HuH-7 (cell line): ENCODE results near the gene MBNL2.

Experiments
- DNase-seq: peaks from one replicate; pipeline ENCODE4 v3.0.0; 2011; ENCODE audit warnings: low spot score

The MBNL2 gene

DNA sequence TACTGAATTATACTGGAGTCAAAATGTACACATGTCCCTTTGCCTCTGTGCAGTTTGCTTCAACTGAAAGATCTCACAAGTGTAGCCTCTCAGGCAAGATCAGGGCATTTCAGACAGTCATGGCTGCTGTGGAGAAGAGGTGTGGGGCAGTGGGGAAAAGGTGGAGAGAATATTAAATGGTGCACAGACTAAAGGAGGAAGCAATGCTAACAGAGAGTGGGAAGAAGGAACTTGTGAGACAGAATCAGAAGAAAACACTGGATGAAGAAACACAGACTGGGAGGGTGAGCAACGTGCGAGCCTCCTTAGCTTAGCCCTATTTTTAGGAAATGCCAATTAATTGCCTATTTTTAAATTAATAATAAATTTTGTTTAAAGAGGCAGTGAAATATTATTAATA, 162.2 kb downstream of the MBNL2 start:
- no peak for DNase-seq

DNA sequence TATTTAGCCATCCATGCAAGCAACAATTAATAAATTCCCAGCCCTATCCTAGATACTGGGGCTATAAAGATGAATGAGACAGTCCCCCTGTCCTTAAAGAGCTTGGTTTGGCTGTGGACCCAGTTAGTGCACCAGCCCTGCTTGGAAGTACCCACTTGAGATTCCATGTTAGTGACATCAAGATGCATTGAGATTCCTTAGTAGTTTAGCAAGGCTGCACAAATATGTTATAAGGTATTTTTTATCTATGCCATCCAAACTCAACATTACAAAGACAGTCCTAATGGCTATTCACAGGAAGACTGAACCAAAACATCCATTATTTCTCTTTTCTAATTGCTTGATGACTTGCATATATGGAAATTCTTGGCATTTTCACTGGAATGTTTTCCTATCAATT, 163.0 kb downstream of the MBNL2 start:
- DNase-seq: no peak

DNA sequence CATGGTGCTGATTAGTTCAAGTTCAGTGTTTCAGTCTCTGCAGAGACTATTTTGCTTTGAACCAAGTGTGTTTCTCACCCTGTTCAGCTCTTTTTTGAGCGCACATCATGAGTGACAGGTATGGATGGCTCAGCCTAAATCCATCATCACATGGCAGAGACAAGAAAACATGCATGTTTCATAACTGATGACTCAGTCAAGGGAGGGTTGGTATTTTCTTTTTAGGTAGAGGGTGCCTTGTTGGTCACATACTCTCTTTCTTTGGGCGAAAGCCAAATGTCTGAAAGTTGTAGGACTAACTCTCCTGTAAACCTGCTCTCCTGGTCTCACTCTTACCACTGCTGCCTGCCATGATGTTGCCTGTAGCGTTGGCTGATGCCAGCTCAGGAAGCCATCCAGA, 163.7 kb downstream of the MBNL2 start:
- DNase-seq: no peak

DNA sequence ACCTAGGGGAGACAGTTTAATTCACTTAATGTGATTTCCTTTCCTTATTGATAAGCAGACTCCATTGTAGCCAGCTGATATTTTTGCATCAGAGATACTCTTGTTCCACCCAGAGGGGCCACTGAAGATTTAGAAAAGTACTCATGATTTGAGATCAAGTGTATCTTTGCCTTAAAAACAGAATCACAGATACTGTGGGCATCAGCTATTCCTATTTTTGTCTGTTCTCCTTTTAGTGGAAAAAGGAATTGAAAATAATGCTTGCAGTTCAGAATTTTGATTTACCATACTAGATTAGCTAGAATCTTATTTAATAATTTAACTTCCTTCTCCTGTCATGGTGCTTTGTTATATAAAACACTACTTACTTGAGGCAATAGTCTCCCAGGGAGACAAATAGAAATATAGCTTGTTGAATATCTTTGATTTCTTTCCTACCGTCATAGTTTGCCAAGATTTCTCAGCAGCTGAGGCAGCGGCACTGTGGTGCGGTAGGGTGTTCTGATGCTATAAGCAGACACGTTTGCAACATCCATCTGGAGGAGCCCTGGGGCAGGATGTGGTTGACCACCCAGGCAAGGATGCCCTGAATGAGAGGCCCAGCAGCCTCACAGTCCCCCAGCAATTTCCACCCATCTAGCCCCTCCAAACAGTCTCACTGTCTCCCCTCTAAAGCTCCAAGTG, 164.8 kb downstream of the MBNL2 start:
- no peak for DNase-seq

DNA sequence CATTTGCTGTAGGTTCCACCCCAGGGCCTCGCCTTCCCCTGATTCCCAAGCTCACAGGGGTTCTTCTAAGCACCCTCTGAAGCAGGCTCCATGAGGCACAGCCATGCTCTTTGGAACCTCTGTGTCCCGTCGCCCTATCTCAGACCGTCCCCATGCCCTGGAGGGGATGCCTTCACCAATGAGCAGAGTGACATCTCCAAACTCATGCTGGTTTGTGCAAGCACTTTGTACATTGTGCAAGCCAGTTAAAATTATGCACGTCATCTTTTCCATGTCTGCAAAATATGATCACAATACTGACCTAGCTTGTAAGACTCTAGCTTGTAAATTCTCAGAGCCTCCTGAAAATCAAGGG, 165.3 kb downstream of the MBNL2 start:
- DNase-seq: no peak

DNA sequence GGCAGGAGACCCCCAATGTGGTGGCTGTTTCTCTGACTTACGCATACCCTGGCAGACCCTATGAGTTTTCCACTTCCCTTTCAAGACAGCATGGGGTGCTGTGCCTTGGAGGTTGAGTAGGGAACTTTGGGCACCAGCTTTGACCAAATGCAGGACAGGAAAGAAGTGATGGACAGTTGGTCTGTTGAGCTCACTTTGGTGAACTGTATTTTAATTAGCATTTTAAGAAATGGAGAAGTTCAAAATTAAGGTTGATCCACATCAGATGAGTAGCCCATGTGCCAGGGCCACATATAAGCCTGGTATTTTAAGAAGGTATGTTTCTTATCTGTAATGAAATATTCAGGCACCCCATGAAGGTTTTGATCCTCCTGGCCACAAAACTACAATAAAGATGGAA, 165.8 kb downstream of the MBNL2 start:
- DNase-seq: no peak

DNA sequence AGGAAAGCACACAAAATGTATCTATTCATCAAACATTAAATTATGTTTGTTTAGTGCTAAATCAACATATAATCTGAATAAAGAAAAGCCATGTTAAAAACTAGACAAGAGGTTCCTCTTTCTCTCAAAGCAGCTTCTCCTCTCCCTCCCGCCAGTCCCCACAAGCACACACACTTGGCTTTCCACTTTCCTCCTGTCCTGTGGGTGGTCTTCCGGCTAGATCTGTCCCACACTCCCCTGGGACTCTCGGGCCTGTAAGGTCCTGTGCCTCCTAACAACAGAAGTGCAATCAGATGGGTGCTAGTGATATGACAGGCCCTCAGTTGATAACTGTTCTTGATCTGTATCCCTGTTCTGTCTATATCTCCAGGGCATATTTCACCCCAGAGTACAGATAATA, 166.2 kb downstream of the MBNL2 start:
- DNase-seq: no peak

DNA sequence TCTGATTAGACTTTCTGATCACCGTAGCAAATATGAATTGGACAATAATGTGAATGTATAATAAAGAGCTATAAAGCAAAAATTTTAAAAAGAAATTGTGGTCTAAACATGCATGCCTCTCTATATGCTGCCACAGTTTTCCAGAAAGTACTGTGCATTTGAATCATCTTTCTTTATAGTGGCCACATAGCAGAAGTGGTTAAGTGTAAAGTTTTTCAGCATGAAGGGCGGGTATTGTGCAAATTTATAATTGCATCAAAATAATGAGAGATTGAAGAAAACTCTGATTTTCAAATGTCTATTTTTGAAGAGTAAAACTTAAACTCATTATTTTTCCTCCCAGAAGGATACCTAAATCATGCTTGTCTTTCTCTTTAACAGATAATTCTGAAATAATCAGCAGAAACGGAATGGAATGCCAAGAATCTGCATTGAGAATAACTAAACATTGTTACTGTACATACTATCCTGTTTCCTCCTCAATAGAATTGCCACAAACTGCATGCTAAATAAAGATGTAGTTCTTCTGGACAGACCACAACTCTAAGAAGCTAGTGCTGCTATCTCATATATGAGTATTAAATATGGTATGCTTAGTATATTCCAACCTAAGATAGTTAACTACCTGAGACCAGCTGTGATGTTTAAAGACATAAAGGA, 168.9 kb downstream of the MBNL2 start:
- DNase-seq: no peak

DNA sequence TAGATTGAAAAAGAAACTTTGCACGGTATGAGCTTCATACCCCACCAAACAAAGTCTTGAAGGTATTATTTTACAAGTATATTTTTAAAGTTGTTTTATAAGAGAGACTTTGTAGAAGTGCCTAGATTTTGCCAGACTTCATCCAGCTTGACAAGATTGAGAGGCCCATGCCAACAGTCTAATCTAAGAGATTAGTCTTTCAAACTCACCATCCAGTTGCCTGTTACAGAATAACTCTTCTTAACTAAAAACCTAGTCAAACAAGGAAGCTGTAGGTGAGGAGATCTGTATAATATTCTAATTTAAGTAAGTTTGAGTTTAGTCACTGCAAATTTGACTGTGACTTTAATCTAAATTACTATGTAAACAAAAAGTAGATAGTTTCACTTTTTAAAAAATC, 169.9 kb downstream of the MBNL2 start:
- no peak for DNase-seq

DNA sequence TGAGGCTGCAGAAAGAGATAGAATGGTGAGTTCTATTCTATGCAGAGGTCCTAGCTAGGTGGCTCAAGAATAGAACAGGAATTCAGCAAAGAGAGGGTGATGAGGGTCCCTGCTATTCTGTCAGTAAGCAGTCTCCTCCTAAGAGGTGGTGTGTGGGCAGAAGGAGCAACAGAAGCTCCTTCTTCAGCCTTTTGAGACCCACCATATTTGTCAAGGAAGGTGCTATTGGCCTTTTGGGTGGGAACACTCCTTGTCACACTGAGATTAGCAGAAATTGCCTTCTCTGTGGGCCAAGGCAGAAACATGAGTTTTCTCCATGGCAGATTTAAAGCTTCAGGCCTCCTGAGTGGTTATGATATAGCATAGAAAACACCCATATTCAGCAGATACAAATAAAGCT, 172.4 kb downstream of the MBNL2 start:
- DNase-seq: no peak

DNA sequence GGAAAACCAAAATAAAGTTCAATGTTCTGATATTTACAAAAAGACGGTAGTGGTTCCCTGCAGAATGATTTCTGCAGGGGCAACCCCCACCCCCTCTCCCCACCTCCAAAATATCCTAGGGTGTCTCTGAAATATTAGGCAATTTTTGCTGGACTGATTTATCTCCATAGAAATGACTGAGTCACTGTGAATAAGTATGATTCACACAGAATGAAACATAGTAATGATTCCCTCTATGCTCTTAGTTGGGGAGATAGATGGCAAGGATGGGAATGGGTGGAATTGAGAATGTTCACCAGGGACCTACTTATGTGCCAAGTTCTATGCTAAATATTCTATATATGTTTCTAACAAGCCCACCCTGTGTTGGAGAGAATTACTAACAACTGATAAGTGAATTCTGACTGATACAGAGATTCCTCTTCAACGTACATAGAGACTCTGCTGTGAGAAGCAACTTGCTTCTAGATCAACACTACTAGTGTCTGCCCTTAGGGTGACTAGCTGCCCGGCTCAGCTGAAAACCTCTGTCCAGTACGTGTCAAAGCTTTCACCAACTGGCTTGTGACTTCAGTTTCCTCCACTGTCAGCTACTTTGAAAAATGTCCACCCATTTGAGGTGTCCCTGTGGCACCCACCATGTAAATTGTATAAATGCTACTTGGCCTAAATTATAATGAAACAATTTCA, 173.5 kb downstream of the MBNL2 start:
- no peak for DNase-seq

DNA sequence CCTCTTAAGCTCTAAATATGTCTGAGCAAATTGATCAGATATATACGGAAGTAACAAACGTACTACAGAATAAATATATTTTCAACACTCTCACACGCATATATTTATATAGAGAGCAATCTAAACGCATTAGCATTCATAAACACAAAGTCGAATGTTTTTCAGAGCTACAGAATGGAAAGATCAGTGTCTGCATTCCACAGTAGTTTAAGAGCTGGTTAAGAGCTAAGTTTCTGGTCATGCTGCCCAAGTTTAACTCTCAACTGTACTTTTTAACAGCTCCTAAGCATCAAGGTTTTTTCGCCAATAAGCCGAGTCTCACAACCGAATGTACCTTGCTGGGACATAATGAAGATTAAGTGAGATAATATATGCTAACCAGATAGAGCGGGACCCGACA, 175.1 kb downstream of the MBNL2 start:
- no peak for DNase-seq

DNA sequence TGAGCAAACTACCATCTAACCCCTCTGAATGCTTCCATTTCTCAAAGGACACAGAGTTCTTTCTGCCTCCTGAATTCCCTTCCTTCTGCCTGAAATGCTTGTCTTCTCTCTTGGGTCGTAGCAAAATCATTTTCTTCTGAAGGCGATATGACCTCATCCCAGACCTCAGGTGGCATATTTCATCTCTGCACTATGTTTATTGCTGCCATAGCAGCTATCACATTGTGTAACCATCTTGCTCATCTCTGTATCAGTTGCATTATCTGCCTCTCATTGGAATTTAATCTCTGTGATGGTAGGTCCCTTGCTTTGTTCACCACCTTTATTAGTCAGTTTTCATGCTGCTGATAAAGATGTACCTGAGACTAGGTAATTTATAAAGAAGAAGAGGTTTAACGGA, 179.3 kb downstream of the MBNL2 start:
- no peak for DNase-seq

DNA sequence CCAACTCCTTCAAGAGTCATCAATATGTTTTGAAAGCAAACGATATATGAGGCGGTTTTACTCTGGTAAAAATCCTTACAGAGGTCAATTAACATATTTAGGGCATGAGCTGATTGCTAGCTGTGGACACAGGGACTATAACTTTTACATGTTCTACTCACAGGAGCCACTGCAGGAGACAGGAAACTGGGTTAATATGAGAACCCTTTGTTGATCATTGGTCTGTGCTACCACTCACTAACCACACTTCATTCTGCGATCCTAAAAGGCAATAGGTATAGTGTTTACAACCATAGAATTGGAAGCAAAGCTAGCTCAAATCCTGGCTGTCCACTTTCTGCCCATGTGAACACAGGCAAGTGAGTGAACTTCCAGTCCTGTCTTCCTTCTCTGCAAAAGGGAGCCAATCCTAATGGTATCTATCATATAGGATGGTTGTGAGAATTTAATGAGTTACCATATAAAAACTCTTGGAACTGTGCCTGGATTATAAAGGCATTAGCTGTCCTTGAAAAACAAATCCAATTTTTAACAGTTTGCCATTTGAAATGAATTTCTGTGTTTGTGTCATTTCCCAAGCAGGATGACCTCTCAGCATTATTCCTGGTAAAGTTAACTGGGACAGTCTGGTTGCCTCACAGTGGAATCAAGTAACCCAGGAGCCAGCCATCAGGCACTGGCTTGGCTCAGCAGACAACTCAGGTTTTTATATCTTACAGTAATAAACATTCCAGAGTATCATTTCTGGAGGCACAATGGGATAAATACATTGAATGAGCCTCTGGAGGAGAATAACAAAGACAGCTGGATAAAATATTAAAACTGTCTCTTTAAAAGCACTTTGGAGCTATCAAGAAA, 182.0 kb downstream of the MBNL2 start:
- DNase-seq: no peak

DNA sequence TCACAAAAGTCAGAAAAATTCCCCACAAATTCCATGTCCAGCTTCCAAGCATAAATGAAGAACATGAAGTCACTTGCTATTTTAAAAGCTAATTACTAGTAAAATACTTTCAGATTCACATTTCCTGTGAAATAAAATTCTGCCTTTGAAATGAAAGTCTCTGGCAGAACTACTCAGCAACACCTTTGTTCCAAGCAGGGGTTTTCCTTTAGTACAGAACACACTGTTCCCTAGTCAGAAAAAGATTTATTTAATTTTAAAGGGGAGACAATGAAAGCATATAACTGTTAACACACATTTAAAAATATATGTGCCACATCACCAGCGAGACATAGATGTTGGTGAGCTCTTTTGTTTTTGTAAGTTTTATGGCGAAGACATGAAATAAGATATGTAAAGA, 185.4 kb downstream of the MBNL2 start:
- no peak for DNase-seq

DNA sequence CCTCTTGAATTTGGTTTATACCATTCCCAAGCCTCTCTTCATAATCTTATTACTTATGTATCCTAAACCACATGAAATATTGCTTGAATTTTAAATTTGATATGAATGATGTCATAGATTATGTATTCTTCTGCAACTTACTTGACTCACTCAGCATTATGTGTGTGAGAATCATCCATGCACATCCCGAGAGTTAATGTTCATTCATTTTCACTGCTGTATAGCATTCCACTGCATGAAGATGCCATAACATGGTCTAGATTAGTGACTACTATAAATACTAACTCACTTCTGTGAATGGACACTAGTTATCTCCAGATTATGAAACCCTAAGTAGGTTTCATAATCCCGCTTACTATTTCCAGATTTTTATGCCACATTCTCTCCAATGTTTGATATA, 186.8 kb downstream of the MBNL2 start:
- DNase-seq: no peak

DNA sequence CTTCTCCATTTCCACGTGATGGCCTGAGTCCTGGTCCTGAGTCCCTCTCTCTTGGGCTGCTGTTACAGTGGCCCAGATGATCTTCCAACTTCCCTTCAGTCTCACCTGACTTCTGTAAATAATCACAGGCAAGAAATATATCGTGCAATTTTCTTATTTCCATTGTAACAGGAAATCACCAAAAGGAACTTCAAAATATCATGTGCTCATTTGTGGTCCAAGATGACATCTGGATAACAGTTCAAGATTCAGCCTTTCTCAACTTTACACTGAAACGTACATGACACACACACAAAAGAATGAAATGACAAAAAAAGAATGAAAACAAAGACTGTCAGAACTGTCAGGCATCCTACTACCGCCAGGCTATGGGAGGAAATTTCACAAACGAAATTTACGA, 189.9 kb downstream of the MBNL2 start:
- no peak for DNase-seq

DNA sequence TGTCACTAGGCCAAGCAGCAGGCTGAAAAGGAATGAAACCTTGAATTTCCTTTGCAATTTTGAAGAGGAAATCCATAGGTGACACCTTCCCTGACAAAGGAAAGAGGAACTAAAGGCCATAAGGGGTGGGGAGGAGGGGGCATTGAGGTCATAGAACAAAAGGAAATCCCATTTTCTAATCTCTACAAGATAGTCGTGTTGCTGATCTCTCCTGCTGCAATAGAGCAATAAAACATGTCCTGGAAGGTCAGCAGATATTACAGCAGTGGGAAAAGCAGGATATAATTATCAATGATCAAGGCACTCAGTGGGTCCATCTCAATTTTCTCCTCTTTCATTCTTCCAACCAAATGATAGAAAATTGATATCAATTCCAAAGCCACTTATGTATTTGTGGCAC, 191.6 kb downstream of the MBNL2 start:
- no peak for DNase-seq

DNA sequence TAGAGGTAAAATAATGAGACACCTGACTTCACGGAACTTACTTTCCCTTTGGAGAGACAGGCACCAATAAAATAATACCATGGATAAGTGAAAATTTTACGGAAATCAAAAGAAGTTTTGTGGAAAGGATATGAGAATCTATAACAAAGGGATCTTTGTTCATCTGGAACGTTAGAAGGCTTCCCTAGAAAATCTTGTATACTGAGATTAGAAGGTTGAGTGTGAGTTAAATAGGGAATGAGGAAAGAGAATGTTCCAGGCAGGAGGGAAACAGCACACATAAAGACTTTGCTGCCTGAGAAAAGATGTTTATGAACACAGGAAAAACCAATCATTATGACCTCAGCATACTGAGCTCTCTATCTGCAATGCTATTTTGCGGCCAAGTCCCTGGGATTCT, 192.3 kb downstream of the MBNL2 start:
- no peak for DNase-seq

DNA sequence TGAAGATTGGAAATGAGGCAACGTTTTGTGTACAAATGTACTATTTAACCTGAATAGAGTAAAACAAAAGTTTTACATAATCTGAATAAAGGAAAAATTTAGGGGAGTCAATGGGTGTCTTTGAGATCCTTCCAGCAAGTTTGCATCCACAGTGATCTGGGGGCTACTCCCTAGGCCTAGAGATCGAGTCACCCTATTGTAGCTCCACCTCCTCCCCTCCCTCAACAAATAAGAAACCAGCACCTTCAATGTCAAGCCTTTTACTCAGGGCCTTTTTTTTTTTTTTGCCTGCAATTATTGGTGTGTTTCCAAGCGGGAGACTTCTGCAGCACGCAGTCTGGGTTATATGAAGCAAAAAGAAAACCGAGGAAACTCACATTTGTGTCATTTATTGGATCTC, 195.6 kb downstream of the MBNL2 start:
- DNase-seq: no peak

DNA sequence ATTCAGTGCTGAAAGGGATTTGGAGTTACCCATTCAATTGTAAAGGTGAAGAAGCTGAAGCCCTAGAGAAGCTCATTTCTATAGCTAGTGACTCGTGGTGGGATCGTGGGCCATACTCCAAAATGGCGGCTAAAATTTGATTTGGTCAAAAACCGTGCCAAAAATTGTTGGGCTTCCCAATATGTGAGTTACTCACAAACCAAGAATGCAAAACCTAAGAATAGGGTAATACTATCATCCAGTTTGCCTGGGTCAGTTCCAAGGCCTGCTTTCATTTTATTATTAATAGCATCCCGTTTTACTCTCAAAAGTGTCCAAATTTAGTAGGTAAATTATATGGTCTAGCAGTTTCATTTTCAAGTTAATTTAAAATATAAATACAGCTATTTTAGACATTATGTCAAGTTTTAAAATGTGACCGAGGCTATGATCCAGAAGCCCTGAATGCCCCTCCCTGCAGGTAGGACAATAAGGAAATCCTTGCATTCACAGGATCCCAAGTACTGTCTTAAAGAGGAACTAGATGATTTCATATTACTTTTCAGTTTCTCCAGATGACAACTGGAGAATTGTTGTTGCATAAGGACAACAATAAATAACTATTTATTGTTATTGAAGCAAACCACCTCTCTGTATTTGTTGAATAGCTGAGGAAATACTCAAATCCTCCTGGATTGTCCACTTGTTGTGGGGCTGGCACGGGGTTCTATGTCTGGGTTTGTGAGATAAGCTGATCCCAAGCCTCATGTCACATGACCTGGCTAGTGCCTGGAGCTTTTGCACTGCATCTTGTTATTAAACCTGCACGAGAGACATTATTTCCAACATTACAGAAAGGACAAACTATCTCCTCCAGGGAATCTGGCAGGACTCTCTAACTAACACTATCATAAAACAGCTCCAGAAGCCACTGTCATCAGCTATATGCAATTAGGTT, 200.3 kb downstream of the MBNL2 start:
- no peak for DNase-seq
